GM21515 (cell line): ENCODE results near the gene KIF26B.
A peak's percentile ranks its signal among the peaks of the same experiment; 100 is the strongest.

ENCODE experiments used
- ATAC-seq: cut with Tn5 transposase; IDR thresholded peaks from one replicate; pipeline ENCODE4 v1.9.1; 2021; ENCODE audit not compliant: unreplicated experiment

Gene KIF26B

GRCh38 chr1:245270972-245271371, 116.2 kb downstream of the KIF26B start:
- no peak for ATAC-seq

- ATAC-seq: no peak
Observed at GRCh38 chr1:245272676-245273075, 117.9 kb downstream of the KIF26B start.

- ATAC-seq: no peak
Observed at GRCh38 chr1:245276445-245276844, 121.7 kb downstream of the KIF26B start.

- ATAC-seq: no peak
Observed at GRCh38 chr1:245277276-245277675, 122.5 kb downstream of the KIF26B start.

GRCh38 chr1:245278846-245279245, 124.1 kb downstream of the KIF26B start:
- no peak for ATAC-seq

- ATAC-seq: no peak
Observed at GRCh38 chr1:245279346-245279745, 124.6 kb downstream of the KIF26B start.

- no peak for ATAC-seq
Observed at GRCh38 chr1:245283001-245283400, 128.2 kb downstream of the KIF26B start.

GRCh38 chr1:245285168-245285567, 130.4 kb downstream of the KIF26B start:
- no peak for ATAC-seq

GRCh38 chr1:245288796-245289195, 134.0 kb downstream of the KIF26B start:
- ATAC-seq: no peak

- ATAC-seq: no peak
Observed at GRCh38 chr1:245290836-245291235, 136.1 kb downstream of the KIF26B start.

GRCh38 chr1:245291351-245291750, 136.6 kb downstream of the KIF26B start:
- no peak for ATAC-seq

GRCh38 chr1:245292141-245292540, 137.4 kb downstream of the KIF26B start:
- ATAC-seq: no peak

GRCh38 chr1:245292553-245292952, 137.8 kb downstream of the KIF26B start:
- ATAC-seq: no peak

- no peak for ATAC-seq
Observed at GRCh38 chr1:245294020-245294419, 139.2 kb downstream of the KIF26B start.

- ATAC-seq: no peak
Observed at GRCh38 chr1:245298781-245299180, 144.0 kb downstream of the KIF26B start.

- ATAC-seq: no peak
Observed at GRCh38 chr1:245301162-245301580, 146.4 kb downstream of the KIF26B start.

- ATAC-seq: no peak
Observed at GRCh38 chr1:245301921-245302320, 147.1 kb downstream of the KIF26B start.

GRCh38 chr1:245304698-245305097, 149.9 kb downstream of the KIF26B start:
- ATAC-seq: no peak

GRCh38 chr1:245306020-245306419, 151.2 kb downstream of the KIF26B start:
- ATAC-seq: no peak

GRCh38 chr1:245306628-245307410, 152.0 kb downstream of the KIF26B start:
- ATAC-seq: no peak

- peak; percentile 75 for ATAC-seq
Observed at GRCh38 chr1:245310571-245311531, 156.1 kb downstream of the KIF26B start.
